Naive thymus-derived CD4-positive, alpha-beta T cell (primary cell): ENCODE results near the gene UQCC5. TPM values are rescaled to one million over a fixed set of nuclear protein-coding genes. Genes with fewer than 3 reads are reported as not detected.

Experiments used
- ATAC-seq: fragments of 150-1000 bp; cut with Tn5 transposase; 2 replicates; pipeline ENCODE4 v1.10.0; 2021; ENCODE audit warnings: mild to moderate bottlenecking, moderate library complexity
- CTCF ChIA-PET: fragments of 350-600 bp; sonication (Branson Sonifier 250); formaldehyde crosslinking; loops from one replicate; lab custom pipeline; 2021; ENCODE audit warnings: antibody characterized with exemption; lab: Charles Lee
- POLR2A ChIA-PET: fragments of 350-600 bp; sonication (Branson Sonifier 250); formaldehyde crosslinking; loops from one replicate; lab custom pipeline; 2021; ENCODE audit warnings: antibody characterized with exemption, inconsistent platforms; lab: Charles Lee
- DNase-seq, 9 donors: peaks; one replicate each; pipeline versions ENCODE4 v3.0.0 to v3.0.0-alpha.2; 2020 to 2022; ENCODE audit warnings: mixed read lengths in 1 of 9
- H3K27ac ChIP-seq: one replicate; pipeline ENCODE4 v1.7.0; 2013; ENCODE audit warnings: mild to moderate bottlenecking, low read depth, low read length, moderate library complexity
- H3K27me3 ChIP-seq, 2 donors: one replicate each; pipeline ENCODE4 v1.7.0; 2013; ENCODE audit warnings: low read length in 2 of 2, mild to moderate bottlenecking in 2 of 2, moderate library complexity in 2 of 2; ENCODE audit not compliant: control insufficient read depth in 2 of 2, insufficient read depth in 2 of 2
- H3K36me3 ChIP-seq, 3 experiments: 1 replicate in 2 of 3; 2 replicates in 1 of 3; pipeline ENCODE4 v1.7.0; 2013; ENCODE audit warnings: low read length in 3 of 3, mild to moderate bottlenecking in 3 of 3, moderate library complexity in 1 of 3; ENCODE audit not compliant: insufficient read depth in 3 of 3, control insufficient read depth in 2 of 3
- H3K4me1 ChIP-seq, 2 donors: one replicate each; pipeline ENCODE4 v1.7.0; 2013; ENCODE audit warnings: low read length in 2 of 2, mild to moderate bottlenecking in 2 of 2, moderate library complexity in 1 of 2; ENCODE audit not compliant: control insufficient read depth in 2 of 2, insufficient read depth in 2 of 2
- H3K4me3 ChIP-seq: 2 replicates; pipeline ENCODE4 v1.7.0; 2013; ENCODE audit warnings: mild to moderate bottlenecking, low read length
- H3K9me3 ChIP-seq, 3 experiments: 1 replicate in 2 of 3; 2 replicates in 1 of 3; pipeline ENCODE4 v1.7.0; 2013; ENCODE audit warnings: low read length in 3 of 3; ENCODE audit not compliant: control insufficient read depth in 2 of 3
- H3K27ac Mint-ChIP-seq, 9 donors: one replicate each; pipeline ENCODE4 v1.8.0; 2020 to 2022; ENCODE audit warnings: mixed read lengths in 9 of 9, mild to moderate bottlenecking in 8 of 9, moderate library complexity in 5 of 9, inconsistent platforms in 2 of 9
- H3K27me3 Mint-ChIP-seq, 5 donors: one replicate each; pipeline ENCODE4 v1.8.0; 2021 to 2022; ENCODE audit warnings: mixed read lengths in 5 of 5, mild to moderate bottlenecking in 1 of 5
- H3K36me3 Mint-ChIP-seq, 5 donors: one replicate each; pipeline ENCODE4 v1.8.0; 2020 to 2022; ENCODE audit warnings: mixed read lengths in 5 of 5, mild to moderate bottlenecking in 3 of 5, inconsistent platforms in 1 of 5
- H3K4me1 Mint-ChIP-seq, 7 donors: one replicate each; pipeline ENCODE4 v1.8.0; 2020 to 2022; ENCODE audit warnings: mixed read lengths in 7 of 7, mild to moderate bottlenecking in 3 of 7, inconsistent platforms in 1 of 7
- H3K4me3 Mint-ChIP-seq, 10 donors: one replicate each; pipeline ENCODE4 v1.8.0; 2020 to 2022; ENCODE audit warnings: mild to moderate bottlenecking in 10 of 10, mixed read lengths in 10 of 10, moderate library complexity in 6 of 10, inconsistent platforms in 2 of 10
- H3K9me3 Mint-ChIP-seq, 11 donors: one replicate each; pipeline ENCODE4 v1.8.0; 2020 to 2022; ENCODE audit warnings: mixed read lengths in 11 of 11, mild to moderate bottlenecking in 4 of 11, inconsistent platforms in 1 of 11, moderate library complexity in 1 of 11
- intact Hi-C, 2 donors: fragments of 100-400 bp; cut with micrococcal nuclease; formaldehyde crosslinking; loops; one replicate each; pipeline ENCODE4 v1.15.1; 2023
- polyA plus RNA-seq, 2 donors: library from polyadenylated mRNA; unstranded; fragments of 300-500 nt; fragmentation: Illumina TruSeq; gene quantifications; one replicate each; pipeline ENCODE4 v1.2.3, GENCODE V29; 2021
- total RNA-seq, 6 experiments: library from RNA in 5 of 6; stranded (reverse) in 5 of 6; gene quantifications; 1 replicate in 5 of 6; 2 replicates in 1 of 6; pipeline ENCODE4 v1.2.3 and lab custom pipeline; 2021 to 2026

Gene UQCC5
- total and polyA plus RNA-seq, 7 experiments from 2014 or later: 5.4 to 28.2 (median 11.7) TPM

DNA sequence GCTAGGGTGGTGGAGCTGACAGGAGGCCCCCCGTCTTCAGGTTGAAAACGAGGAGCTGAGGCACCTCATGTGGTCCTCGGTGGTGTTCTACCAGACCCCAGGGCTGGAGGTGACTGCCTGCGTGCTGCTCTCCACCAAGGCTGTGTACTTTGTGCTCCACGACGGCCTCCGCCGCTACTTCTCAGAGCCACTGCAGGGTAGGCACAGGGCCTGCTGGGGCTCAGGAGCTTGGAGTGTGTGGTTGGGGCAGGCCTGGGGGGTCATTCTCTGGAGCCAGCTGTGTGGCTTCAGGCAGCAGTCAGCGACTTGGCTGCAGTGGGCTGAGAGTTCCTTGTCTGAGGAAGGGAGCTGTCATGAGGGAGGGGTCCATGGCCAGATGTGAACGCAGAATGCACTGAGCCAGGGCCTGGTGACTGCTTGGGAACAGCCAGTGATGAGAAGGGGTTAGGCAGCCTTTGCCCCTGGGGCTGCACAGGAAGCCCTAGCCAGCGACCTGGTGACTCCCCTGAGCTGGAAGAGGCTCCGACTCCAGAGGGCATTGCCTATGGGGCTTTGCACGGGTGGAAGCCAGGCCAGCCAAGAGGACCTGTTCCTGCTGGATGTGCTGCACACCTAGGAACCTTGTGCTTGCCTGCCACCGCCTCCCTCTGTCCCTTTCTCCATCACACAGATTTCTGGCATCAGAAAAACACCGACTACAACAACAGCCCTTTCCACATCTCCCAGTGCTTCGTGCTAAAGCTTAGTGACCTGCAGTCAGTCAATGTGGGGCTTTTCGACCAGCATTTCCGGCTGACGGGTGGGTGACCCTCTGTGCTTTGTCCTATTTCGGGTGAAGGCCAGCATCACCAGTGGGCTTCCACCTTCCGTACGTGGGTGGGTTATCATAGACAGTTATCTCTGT is 46.1 kb upstream of the UQCC5 start:
- Mint-ChIP-seq H3K4me3 (no peak overlapping the region), H3K9me3 (no peaks in the 10 kb centered on the region), H3K36me3 (peaks cover 0 to 29% (median 2%) of the 10 kb centered on the region in 5 donors), H3K27ac (peak overlapping the region in 1 of 9 donors; percentile 75), H3K27me3 (no peaks in the 10 kb centered on the region), H3K4me1 (peaks cover 0 to 9% (median 0%) of the 10 kb centered on the region in 7 donors)
- no peaks in the 10 kb centered on the region for H3K27me3 ChIP-seq
- POLR2A ChIA-PET: no interaction called here
- ATAC-seq (no peak), DNase-seq (no peak)
- no peak overlapping the region for H3K27ac ChIP-seq
- H3K4me3 ChIP-seq: no peak overlapping the region
- H3K9me3 ChIP-seq: no peaks in the 10 kb centered on the region
- H3K36me3 ChIP-seq: peaks cover 0 to 81% (median 0%) of the 10 kb centered on the region in 3 experiments
- intact Hi-C loops: no loop called here
- CTCF ChIA-PET: no interaction called here
- no peaks in the 10 kb centered on the region for H3K4me1 ChIP-seq

DNA sequence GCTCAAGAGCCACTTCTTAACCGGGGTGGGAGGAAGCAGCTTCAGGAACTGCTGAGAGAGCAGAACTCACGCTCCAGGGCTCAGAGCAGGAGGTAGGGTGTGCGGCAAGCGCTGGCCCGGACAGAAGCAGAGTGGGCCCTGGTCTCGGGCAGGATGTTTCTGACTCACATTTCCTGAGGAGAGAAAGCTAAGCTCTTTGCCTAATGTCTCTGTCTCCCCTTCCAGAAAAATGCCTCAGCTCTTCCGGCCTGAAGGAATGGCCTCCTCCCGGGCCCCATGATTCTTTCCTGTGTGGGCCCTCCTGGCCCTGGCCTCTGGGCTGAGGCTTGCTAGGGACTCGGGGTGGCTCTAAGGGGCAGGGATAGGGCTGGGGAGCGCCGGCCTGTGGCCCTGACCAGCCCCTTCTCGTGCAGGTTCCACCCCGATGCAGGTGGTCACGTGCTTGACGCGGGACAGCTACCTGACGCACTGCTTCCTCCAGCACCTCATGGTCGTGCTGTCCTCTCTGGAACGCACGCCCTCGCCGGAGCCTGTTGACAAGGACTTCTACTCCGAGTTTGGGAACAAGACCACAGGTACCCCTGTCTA is 45.4 kb upstream of the UQCC5 start:
- POLR2A ChIA-PET: no interaction called here
- no peaks in the 10 kb centered on the region for H3K9me3 Mint-ChIP-seq

DNA sequence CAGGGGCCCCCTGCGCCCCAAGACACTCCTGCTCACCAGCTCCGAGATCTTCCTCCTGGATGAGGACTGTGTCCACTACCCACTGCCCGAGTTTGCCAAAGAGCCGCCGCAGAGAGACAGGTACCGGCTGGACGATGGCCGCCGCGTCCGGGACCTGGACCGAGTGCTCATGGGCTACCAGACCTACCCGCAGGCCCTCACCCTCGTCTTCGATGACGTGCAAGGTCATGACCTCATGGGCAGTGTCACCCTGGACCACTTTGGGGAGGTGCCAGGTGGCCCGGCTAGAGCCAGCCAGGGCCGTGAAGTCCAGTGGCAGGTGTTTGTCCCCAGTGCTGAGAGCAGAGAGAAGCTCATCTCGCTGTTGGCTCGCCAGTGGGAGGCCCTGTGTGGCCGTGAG is 44.3 kb upstream of the UQCC5 start:
- peaks cover 0 to 63% (median 0%) of the 10 kb centered on the region in 3 experiments for H3K36me3 ChIP-seq

More for the DNA sequence above, 45.4 kb upstream of the UQCC5 start:
- no peak overlapping the region for H3K4me3 Mint-ChIP-seq
- H3K4me3 ChIP-seq: no peak overlapping the region
- ATAC-seq: peak; percentile 64
- no peak overlapping the region for H3K27ac Mint-ChIP-seq
- H3K4me1 ChIP-seq: no peaks in the 10 kb centered on the region
- H3K27me3 ChIP-seq: no peaks in the 10 kb centered on the region
- H3K9me3 ChIP-seq: no peaks in the 10 kb centered on the region
- intact Hi-C loops: no loop called here
- no peaks in the 10 kb centered on the region for H3K27me3 Mint-ChIP-seq
- H3K36me3 Mint-ChIP-seq: peaks cover 0 to 25% (median 2%) of the 10 kb centered on the region in 5 donors
- H3K4me1 Mint-ChIP-seq: peaks cover 0 to 9% (median 0%) of the 10 kb centered on the region in 7 donors
- H3K36me3 ChIP-seq: peaks cover 0 to 73% (median 0%) of the 10 kb centered on the region in 3 experiments
- no peak for DNase-seq
- CTCF ChIA-PET: no interaction called here
- no peak overlapping the region for H3K27ac ChIP-seq

DNA sequence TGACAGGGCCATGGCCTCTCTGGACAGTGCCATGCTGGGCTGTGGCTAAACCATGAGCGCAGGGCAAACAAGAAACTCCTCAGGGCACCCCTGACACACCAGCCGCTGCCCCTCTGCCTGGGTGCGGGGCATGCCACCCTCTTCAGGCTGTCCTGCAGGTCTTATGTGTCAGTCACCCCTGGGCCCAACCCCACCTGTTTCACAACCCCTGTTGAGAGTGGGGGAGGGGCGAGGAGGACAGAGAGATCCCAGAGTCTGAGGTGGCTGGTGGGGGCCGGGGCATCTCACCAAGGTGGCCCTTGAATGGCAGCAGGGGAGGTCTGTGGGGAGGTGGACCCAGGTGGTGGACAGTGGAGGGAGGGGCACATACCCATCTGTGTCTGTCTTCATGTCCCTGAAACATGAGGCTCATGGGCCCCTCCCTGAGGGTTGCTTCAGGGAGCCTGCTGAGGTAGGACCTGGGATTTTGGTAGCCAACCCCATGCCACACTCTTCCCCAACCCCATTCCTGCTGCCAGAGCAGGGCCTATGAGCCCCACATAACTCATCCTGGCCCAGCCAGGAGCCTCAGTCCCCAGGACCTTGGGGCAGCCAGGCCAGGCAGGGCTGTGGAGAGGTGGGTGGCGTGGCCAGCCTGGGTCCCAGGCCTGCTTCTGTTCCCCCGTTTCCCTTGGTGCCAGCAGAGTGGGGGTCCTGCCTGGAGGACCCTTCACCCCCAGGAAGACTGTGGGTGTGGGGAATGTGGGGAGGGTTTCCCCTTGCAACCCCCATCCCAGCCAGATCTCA is 43.0 kb upstream of the UQCC5 start:
- ChIA-PET CTCF (no interaction called here), POLR2A (no interaction called here)
- H3K36me3 Mint-ChIP-seq: peaks cover 0 to 16% (median 0%) of the 10 kb centered on the region in 5 donors
- H3K9me3 Mint-ChIP-seq: no peaks in the 10 kb centered on the region
- H3K27ac Mint-ChIP-seq: no peak overlapping the region
- H3K36me3 ChIP-seq: peaks cover 0 to 50% (median 0%) of the 10 kb centered on the region in 3 experiments
- no peak for ATAC-seq
- H3K27me3 Mint-ChIP-seq: no peaks in the 10 kb centered on the region
- H3K27me3 ChIP-seq: no peaks in the 10 kb centered on the region
- no peak for DNase-seq
- H3K9me3 ChIP-seq: no peaks in the 10 kb centered on the region
- no peak overlapping the region for H3K4me3 Mint-ChIP-seq
- no peak overlapping the region for H3K4me3 ChIP-seq
- H3K27ac ChIP-seq: no peak overlapping the region
- H3K4me1 ChIP-seq: no peaks in the 10 kb centered on the region
- intact Hi-C loops: no loop called here
- peaks cover 0 to 9% (median 0%) of the 10 kb centered on the region in 7 donors for H3K4me1 Mint-ChIP-seq

More for the DNA sequence above, 44.3 kb upstream of the UQCC5 start:
- no peaks in the 10 kb centered on the region for H3K27me3 Mint-ChIP-seq
- intact Hi-C loops: no loop called here
- no peak for ATAC-seq
- CTCF ChIA-PET: no interaction called here
- H3K36me3 Mint-ChIP-seq: peaks cover 0 to 25% (median 2%) of the 10 kb centered on the region in 5 donors
- Histone ChIP-seq H3K27me3 (no peaks in the 10 kb centered on the region), H3K4me1 (no peaks in the 10 kb centered on the region), H3K4me3 (no peak overlapping the region), H3K9me3 (no peaks in the 10 kb centered on the region), H3K27ac (no peak overlapping the region)
- POLR2A ChIA-PET: interaction anchor here (0.9 kb wide), 1 partner anchor 19 kb away, joined by 3 read pairs; no protein-coding TSS in a partner anchor
- H3K9me3 Mint-ChIP-seq: no peaks in the 10 kb centered on the region
- peaks cover 0 to 9% (median 0%) of the 10 kb centered on the region in 7 donors for H3K4me1 Mint-ChIP-seq
- H3K27ac Mint-ChIP-seq: no peak overlapping the region
- H3K4me3 Mint-ChIP-seq: no peak overlapping the region
- no peak for DNase-seq

- H3K36me3 Mint-ChIP-seq: peaks cover 0 to 16% (median 0%) of the 10 kb centered on the region in 5 donors
- H3K4me1 Mint-ChIP-seq: peaks cover 0 to 12% (median 0%) of the 10 kb centered on the region in 7 donors
- no peak overlapping the region for H3K4me3 ChIP-seq
- H3K4me3 Mint-ChIP-seq: no peak overlapping the region
- ChIA-PET POLR2A (no interaction called here), CTCF (no interaction called here)
- ATAC-seq (no peak), DNase-seq (no peak)
- H3K27me3 Mint-ChIP-seq: no peaks in the 10 kb centered on the region
- H3K36me3 ChIP-seq: peaks cover 0 to 41% (median 0%) of the 10 kb centered on the region in 3 experiments
- H3K9me3 ChIP-seq: no peaks in the 10 kb centered on the region
- peak overlapping the region in 2 of 9 donors; percentile 34 to 35 for H3K27ac Mint-ChIP-seq
- intact Hi-C loops: no loop called here
- no peak overlapping the region for H3K27ac ChIP-seq
- H3K4me1 ChIP-seq: no peaks in the 10 kb centered on the region
- no peaks in the 10 kb centered on the region for H3K9me3 Mint-ChIP-seq
- H3K27me3 ChIP-seq: no peaks in the 10 kb centered on the region
Observed at GRCh38 chr3:52494445-52494844, 42.0 kb upstream of the UQCC5 start.

- intact Hi-C loops: no loop called here
- DNase-seq (no peak), ATAC-seq (no peak)
- peaks cover 0 to 12% (median 0%) of the 10 kb centered on the region in 7 donors for H3K4me1 Mint-ChIP-seq
- ChIA-PET POLR2A (no interaction called here), CTCF (no interaction called here)
- H3K27ac Mint-ChIP-seq: peak within 1 kb of the TSS in 2 of 9 donors; percentile 34 to 35
- H3K4me3 ChIP-seq: no peak within 1 kb of the TSS
- H3K27ac ChIP-seq: no peak within 1 kb of the TSS
- no peaks in the 10 kb centered on the region for H3K9me3 Mint-ChIP-seq
- peaks cover 0 to 16% (median 0%) of the 10 kb centered on the region in 5 donors for H3K36me3 Mint-ChIP-seq
- no peaks in the 10 kb centered on the region for H3K27me3 Mint-ChIP-seq
- H3K4me1 ChIP-seq: no peaks in the 10 kb centered on the region
- no peaks in the 10 kb centered on the region for H3K27me3 ChIP-seq
- H3K36me3 ChIP-seq: peaks cover 0 to 36% (median 0%) of the 10 kb centered on the region in 3 experiments
- H3K9me3 ChIP-seq: no peaks in the 10 kb centered on the region
- no peak within 1 kb of the TSS for H3K4me3 Mint-ChIP-seq
Observed at GRCh38 chr3:52494886-52495495, 41.4 kb upstream of the UQCC5 start, which contains the start of gene STAB1. STAB1 (plus strand) TSS chr3:52495338; CDS start chr3:52495414, 76 bp downstream.
